Hippocampal formation (tissue), 2 donors: ENCODE results near the gene ESR1.
A peak's percentile ranks its signal among the peaks of the same experiment; 100 is the strongest.

Experiments
- DNase-seq, 2 donors: peaks; one replicate each; lab custom pipeline; 2025; lab: John Stamatoyannopoulos, UW

The ESR1 gene

DNA sequence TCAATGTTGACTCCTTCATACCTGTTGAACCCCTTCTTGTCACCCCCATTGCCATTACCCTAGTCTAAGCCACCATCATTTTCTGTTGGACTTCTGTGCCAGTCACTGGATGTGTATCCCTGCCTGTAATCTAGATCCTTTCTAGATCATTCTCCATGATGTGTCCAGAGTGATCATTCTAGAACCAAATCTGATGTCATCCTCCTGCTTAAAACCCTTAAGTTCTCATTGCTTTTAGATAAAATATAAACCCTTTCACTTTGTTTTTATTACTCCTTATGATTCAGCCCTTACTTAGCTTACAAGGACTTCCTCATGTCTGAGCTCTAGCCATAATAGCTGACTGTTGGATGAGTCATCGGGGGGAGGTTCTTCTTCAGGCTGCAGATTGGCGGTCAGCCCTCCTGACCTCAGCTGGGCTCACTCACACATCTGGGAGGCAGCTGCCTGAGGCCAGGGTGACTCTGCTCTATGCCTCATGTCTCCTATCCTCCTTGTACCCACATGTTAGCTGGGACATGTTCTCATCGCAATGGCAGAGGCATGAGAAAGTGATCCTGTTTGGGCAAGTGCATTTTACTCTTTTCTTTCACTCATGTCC, 287.6 kb downstream of the ESR1 start:
- DNase-seq = no peak

- no peak for DNase-seq
Observed at GRCh38 chr6:152096863-152097496, 289.5 kb downstream of the ESR1 start.

DNA sequence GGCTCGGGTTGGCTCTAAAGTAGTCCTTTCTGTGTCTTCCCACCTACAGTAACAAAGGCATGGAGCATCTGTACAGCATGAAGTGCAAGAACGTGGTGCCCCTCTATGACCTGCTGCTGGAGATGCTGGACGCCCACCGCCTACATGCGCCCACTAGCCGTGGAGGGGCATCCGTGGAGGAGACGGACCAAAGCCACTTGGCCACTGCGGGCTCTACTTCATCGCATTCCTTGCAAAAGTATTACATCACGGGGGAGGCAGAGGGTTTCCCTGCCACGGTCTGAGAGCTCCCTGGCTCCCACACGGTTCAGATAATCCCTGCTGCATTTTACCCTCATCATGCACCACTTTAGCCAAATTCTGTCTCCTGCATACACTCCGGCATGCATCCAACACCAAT, 291.2 kb downstream of the ESR1 start:
- DNase-seq = no peak

DNA sequence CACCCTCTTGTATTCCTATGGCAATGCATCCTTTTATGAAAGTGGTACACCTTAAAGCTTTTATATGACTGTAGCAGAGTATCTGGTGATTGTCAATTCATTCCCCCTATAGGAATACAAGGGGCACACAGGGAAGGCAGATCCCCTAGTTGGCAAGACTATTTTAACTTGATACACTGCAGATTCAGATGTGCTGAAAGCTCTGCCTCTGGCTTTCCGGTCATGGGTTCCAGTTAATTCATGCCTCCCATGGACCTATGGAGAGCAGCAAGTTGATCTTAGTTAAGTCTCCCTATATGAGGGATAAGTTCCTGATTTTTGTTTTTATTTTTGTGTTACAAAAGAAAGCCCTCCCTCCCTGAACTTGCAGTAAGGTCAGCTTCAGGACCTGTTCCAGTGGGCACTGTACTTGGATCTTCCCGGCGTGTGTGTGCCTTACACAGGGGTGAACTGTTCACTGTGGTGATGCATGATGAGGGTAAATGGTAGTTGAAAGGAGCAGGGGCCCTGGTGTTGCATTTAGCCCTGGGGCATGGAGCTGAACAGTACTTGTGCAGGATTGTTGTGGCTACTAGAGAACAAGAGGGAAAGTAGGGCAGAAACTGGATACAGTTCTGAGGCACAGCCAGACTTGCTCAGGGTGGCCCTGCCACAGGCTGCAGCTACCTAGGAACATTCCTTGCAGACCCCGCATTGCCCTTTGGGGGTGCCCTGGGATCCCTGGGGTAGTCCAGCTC, 292.1 kb downstream of the ESR1 start:
- no peak for DNase-seq

GRCh38 chr6:152100183-152100618, 292.7 kb downstream of the ESR1 start:
- DNase-seq = no peak

- no peak for DNase-seq
Observed at GRCh38 chr6:152107973-152108372, 300.5 kb downstream of the ESR1 start.

DNA sequence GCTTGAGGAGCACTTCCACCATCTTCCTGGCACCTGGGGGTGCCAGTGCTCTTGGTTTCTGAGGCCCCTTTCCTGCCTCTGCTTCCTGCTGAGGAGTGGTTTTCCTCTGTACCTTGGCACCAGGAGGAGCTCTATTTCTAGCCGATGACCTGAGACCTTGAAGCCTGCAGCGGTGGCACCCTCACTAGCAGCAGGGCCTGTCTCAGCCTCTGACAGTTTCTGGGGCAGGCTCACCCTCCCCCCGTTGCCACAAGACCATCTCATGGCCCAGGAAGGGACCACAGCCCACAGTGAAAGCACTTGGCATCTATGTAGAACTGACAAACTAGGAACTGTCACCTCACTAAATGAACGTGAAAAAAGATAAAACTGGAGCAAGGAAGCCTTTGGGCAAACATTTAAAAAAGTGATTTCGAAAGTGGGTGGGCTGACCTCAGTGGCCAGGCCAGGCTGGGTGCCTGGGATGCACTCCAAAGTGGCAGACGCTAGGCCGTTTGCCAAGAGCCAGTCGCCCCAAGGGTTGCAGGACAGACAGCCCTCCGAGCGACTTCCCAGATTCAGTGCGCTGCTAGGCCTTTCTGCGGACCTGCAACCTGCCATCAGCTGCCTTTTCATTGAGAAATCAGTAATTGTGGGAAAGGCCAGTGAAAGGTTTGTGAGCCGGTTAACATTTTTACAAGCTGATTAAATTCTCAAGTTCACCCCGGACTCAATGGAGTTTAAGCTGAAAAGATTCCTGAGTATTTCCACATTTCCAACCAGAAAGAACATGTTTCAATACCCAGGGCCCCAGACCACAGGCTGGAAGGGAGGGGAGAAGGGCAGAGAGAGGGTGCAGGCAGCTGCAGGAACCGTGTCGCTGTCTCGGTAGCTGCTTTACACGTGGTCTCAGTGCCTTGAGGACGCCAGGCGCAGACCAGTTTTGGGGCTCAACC, 303.7 kb downstream of the ESR1 start:
- peak in 1 of 2 donors; percentile 13 for DNase-seq

- DNase-seq = peak in 1 of 2 donors; percentile 17
Observed at GRCh38 chr6:152112491-152113261, 305.2 kb downstream of the ESR1 start.

- DNase-seq = no peak
Observed at GRCh38 chr6:152117156-152118133, 310.0 kb downstream of the ESR1 start.

GRCh38 chr6:152118224-152118623, 310.7 kb downstream of the ESR1 start:
- DNase-seq = no peak

DNA sequence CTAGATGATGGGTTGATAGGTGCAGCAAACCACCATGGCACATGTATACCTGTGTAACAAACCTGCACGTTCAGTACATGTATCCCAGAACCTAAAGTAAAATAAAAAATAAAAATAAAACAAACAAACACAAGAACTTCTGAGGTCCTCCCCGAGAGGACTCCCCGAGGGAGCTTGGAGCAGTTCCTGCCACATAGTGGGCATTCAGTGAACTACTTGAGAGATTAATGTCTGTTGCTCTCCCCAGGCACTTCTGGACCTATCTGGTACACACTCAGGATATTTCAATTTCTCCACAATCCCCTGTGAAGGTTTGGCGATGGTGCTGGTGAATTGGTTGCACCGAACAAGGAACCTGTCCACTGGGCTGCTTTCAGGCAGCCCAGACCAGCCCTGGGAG, 311.2 kb downstream of the ESR1 start:
- no peak for DNase-seq

GRCh38 chr6:152119831-152120230, 312.3 kb downstream of the ESR1 start:
- DNase-seq = no peak

- no peak for DNase-seq
Observed at GRCh38 chr6:152121910-152122309, 314.4 kb downstream of the ESR1 start.

- DNase-seq = no peak
Observed at GRCh38 chr6:152122434-152122833, 315.0 kb downstream of the ESR1 start.

GRCh38 chr6:152123076-152123475, 315.6 kb downstream of the ESR1 start:
- DNase-seq = no peak

GRCh38 chr6:152124429-152125074, 317.1 kb downstream of the ESR1 start:
- DNase-seq = peak in 1 of 2 donors; percentile 50

GRCh38 chr6:152127432-152128165, 320.1 kb downstream of the ESR1 start:
- no peak for DNase-seq

DNA sequence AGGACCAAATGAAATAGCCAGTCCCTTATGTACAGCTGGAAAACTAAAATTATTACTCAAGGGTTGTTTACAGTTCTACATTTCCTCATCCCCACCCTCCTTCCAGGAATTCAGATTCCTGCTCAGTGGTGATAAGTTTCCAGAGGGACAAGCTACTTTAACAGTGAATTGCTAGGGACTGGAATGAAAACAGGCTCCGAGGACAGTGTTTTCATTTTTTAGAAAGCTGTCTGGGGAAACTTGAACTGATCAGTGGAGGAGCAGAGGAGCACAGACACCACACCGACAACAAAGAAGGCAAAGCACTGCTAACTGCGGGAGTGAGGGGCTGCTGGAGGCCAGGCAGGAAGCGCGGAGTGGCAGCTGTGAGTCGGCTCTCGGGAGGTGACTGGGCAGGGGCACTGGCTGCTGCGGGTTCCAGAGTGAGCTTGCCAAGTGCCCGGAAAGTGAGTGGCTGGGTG, 322.2 kb downstream of the ESR1 start:
- no peak for DNase-seq

DNA sequence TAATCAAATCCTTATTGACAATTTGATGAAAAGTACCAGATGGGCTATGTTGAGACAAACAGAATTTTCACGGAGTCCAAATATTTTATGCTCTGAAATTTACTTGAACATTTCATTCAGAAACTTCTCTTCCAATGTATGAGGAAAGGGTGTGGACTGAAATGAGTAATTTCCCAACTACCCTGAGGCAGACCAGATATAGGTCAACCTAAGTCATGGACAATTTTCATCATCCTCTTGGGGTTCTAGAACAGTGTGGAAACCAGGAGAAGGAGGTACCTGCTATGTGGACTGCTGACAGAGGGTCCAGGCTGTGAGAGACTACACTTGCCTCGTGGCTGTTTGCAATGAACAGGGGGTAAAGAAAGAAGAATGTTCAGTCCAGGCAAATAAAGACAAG, 323.0 kb downstream of the ESR1 start:
- DNase-seq = no peak
